Activated naive CD4-positive, alpha-beta T cell treated with anti-CD3 and anti-CD28 coated beads for 36 hours (primary cell): Measurements from ENCODE around the gene MTR. TPM values are rescaled to one million over a fixed set of nuclear protein-coding genes. Genes with fewer than 3 reads are reported as not detected.

Experiments used
- CTCF ChIA-PET: fragments of 350-600 bp; sonication (Branson Sonifier 250); formaldehyde crosslinking; loops from one replicate; lab custom pipeline; 2021; ENCODE audit warnings: antibody characterized with exemption; lab: Charles Lee
- DNase-seq: peaks from one replicate; pipeline ENCODE4 v3.0.0-alpha.2; 2020
- H3K27ac Mint-ChIP-seq: one replicate; pipeline ENCODE4 v1.8.0; 2021; ENCODE audit warnings: mild to moderate bottlenecking, mixed read lengths
- H3K27me3 Mint-ChIP-seq: one replicate; pipeline ENCODE4 v1.8.0; 2021; ENCODE audit warnings: low read depth, mixed read lengths
- H3K36me3 Mint-ChIP-seq: one replicate; pipeline ENCODE4 v1.8.0; 2021; ENCODE audit warnings: low read depth, mixed read lengths
- H3K4me1 Mint-ChIP-seq: one replicate; pipeline ENCODE4 v1.8.0; 2021; ENCODE audit warnings: low read depth, mixed read lengths
- H3K4me3 Mint-ChIP-seq: one replicate; pipeline ENCODE4 v1.8.0; 2021; ENCODE audit warnings: mild to moderate bottlenecking, moderate library complexity, mixed read lengths
- H3K9me3 Mint-ChIP-seq: one replicate; pipeline ENCODE4 v1.8.0; 2021; ENCODE audit warnings: mixed read lengths
- intact Hi-C: fragments of 100-400 bp; cut with micrococcal nuclease; formaldehyde crosslinking; loops from one replicate; pipeline ENCODE4 v1.15.1; 2023
- total RNA-seq, 2 experiments: library from RNA; stranded (reverse); gene quantifications; one replicate each; pipeline ENCODE4 v1.2.3, GENCODE V29; 2021

MTR gene
- total RNA-seq, 2 experiments from 2014 or later, result 55.3 to 57.6 TPM

DNA sequence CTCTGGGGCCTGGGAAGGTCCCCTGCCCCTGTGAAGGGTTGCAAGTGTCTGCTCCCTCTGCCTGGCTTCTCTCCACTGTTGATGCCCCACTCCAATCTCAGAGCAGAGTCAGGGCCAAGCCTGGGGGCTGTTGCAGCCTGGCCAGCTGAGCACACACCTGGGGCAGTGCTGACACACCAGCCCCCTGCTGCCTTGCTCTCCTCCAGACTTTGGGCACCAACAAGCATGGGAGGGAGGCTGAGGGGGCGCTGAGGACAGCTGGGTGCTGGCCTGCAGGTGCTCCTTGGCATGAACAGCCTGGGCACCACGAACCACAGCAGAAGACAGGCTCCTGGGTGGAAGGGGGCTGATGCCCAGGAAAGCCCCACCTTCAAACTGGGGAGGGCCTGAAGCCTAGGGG lies 9.6 kb upstream of the MTR start:
- DNase-seq, result no peak
- Mint-ChIP-seq H3K27ac (no peak overlapping the region), H3K9me3 (no peaks in the 10 kb centered on the region), H3K27me3 (peaks cover 4% of the 10 kb centered on the region), H3K36me3 (no peaks in the 10 kb centered on the region), H3K4me1 (no peaks in the 10 kb centered on the region), H3K4me3 (no peak overlapping the region)
- CTCF ChIA-PET, result interaction anchor here (1.6 kb wide), 1 partner anchor 26 kb away, joined by 5 read pairs; no protein-coding TSS in a partner anchor
- intact Hi-C loops, result no loop called here

GRCh38 chr1:236786453-236786852 lies 8.6 kb upstream of the MTR start:
- Mint-ChIP-seq H3K9me3 (no peaks in the 10 kb centered on the region), H3K36me3 (no peaks in the 10 kb centered on the region)
- no peak for DNase-seq

GRCh38 chr1:236794585-236795034 lies 482 bp upstream of the MTR start:
- Mint-ChIP-seq H3K4me3 (peak overlapping the region; percentile 80), H3K27me3 (no peaks in the 10 kb centered on the region), H3K9me3 (no peaks in the 10 kb centered on the region), H3K36me3 (no peaks in the 10 kb centered on the region), H3K27ac (peak overlapping the region; percentile 86), H3K4me1 (peaks cover 21% of the 10 kb centered on the region)
- CTCF ChIA-PET, result interaction anchor here (1.4 to 1.9 kb wide), 2 partner anchors 35 to 75 kb away, joined by 7 to 12 read pairs; no protein-coding TSS in a partner anchor
- intact Hi-C loops, result loop anchor here (1.0 to 10.0 kb wide), 10 partner anchors 35 to 1630 kb away; partner anchors contain the start of genes ACTN2, B3GALNT2, HEATR1 and LYST
- DNase-seq, result no peak

More at GRCh38 chr1:236786453-236786852, 8.6 kb upstream of the MTR start:
- CTCF ChIA-PET, result interaction anchor here (0.8 to 2.0 kb wide), 2 partner anchors 13 to 27 kb away, joined by 3 to 7 read pairs; no protein-coding TSS in a partner anchor
- no peak overlapping the region for H3K27ac Mint-ChIP-seq
- H3K27me3 Mint-ChIP-seq, result peaks cover 2% of the 10 kb centered on the region
- intact Hi-C loops, result no loop called here
- H3K4me3 Mint-ChIP-seq, result no peak overlapping the region
- no peaks in the 10 kb centered on the region for H3K4me1 Mint-ChIP-seq

DNA sequence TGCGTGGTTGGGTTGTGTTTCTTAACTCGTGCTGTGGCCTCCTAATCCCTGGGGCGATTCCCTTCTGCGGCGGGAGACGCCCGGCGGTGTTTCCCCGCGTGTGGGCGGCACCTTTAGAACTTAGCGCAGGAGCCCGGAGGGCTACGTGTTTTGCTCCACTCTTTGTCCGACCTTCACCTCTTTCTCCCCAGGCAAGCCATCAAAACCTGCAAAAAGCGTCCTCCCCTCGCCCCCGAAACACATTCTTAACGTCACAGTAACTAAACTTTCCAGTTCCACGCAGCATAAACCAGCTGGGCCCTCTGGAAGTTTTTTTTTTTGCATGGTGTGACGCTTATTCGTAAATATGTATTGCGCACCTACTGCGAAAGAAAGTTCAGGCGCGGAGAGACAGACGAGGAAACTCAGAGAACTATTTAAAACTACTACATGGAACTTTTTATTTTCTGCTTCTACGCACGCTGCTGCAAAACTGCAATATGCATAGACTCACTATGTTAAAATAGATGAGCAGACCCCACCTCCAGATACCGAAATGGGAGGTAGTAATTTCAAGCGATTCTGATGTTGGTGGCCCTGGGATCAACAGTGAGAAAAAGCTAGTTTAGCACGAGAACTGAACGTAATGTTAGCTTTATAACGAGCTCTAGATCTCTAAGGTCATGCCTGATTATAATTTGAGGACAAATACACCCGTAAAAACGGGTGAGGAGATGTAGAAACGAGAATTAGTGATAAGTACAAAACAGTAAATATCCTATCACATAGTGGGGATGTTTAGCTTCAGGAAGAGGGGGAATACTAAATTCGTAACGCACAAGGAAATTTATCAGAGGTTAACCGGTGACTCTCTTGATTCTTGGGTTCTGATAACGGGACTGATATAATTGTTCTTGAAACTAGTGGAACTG lies 920 bp downstream of the MTR start:
- CTCF ChIA-PET, result no interaction called here
- H3K4me1 Mint-ChIP-seq, result peaks cover 35% of the 10 kb centered on the region
- H3K9me3 Mint-ChIP-seq, result no peaks in the 10 kb centered on the region
- intact Hi-C loops, result loop anchor here (1.0 to 10.0 kb wide), 10 partner anchors 37 to 1631 kb away; partner anchors contain the start of genes ACTN2, B3GALNT2, HEATR1 and LYST
- H3K36me3 Mint-ChIP-seq, result peaks cover 2% of the 10 kb centered on the region
- DNase-seq, result peak; percentile 75
- no peaks in the 10 kb centered on the region for H3K27me3 Mint-ChIP-seq
- peak overlapping the region; percentile 86 for H3K27ac Mint-ChIP-seq
- H3K4me3 Mint-ChIP-seq, result peak overlapping the region; percentile 80

- Mint-ChIP-seq H3K27me3 (no peaks in the 10 kb centered on the region), H3K4me3 (no peak overlapping the region), H3K27ac (no peak overlapping the region), H3K9me3 (no peaks in the 10 kb centered on the region), H3K36me3 (peaks cover 19% of the 10 kb centered on the region), H3K4me1 (peaks cover 60% of the 10 kb centered on the region)
- CTCF ChIA-PET, result no interaction called here
- intact Hi-C loops, result loop anchor here (10.0 kb wide), 2 partner anchors 1294 to 1634 kb away; partner anchors contain the start of genes B3GALNT2 and RBM34
- no peak for DNase-seq
Measured at GRCh38 chr1:236799001-236799400, 3.9 kb downstream of the MTR start.

- no peak overlapping the region for H3K4me3 Mint-ChIP-seq
- peak overlapping the region; percentile 77 for H3K27ac Mint-ChIP-seq
- DNase-seq, result peak; percentile 40
- H3K4me1 Mint-ChIP-seq, result peaks cover 58% of the 10 kb centered on the region
- no peaks in the 10 kb centered on the region for H3K9me3 Mint-ChIP-seq
- H3K36me3 Mint-ChIP-seq, result peaks cover 23% of the 10 kb centered on the region
- no peaks in the 10 kb centered on the region for H3K27me3 Mint-ChIP-seq
- intact Hi-C loops, result loop anchor here (1.0 kb wide), 1 partner anchor 658 kb away; the partner anchor contains the start of gene GPR137B
- CTCF ChIA-PET, result interaction anchor here (0.9 to 1.6 kb wide), 4 partner anchors 13 to 762 kb away, joined by 3 to 4 read pairs (median 3); no protein-coding TSS in a partner anchor
Measured at GRCh38 chr1:236800002-236800620, 5.0 kb downstream of the MTR start.

DNA sequence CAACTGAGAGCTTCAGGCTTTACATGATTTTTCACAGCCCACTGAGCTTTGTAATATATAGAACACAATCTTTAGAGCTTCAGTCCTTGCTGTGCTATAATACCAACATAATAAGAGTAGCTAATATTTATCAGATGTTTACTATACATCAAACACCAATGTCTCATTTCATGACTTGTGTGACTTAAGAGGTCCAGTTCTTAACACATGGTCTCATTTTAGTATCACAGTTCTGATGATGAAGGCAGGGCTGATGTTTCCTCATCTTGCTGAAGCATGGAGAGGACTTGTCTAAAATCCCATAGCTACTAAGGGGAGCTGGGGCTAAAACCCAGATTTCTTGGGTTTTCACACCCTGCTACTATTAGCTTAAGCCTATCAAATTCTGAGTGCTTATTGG lies 5.5 kb downstream of the MTR start:
- CTCF ChIA-PET, result interaction anchor here (1.2 to 1.6 kb wide), 5 partner anchors 10 to 761 kb away, joined by 3 to 4 read pairs (median 4); no protein-coding TSS in a partner anchor
- intact Hi-C loops, result loop anchor here (1.0 kb wide), 1 partner anchor 658 kb away; the partner anchor contains the start of gene GPR137B
- Mint-ChIP-seq H3K4me1 (peaks cover 58% of the 10 kb centered on the region), H3K27ac (peak overlapping the region; percentile 77), H3K27me3 (no peaks in the 10 kb centered on the region), H3K9me3 (no peaks in the 10 kb centered on the region), H3K36me3 (peaks cover 24% of the 10 kb centered on the region), H3K4me3 (no peak overlapping the region)
- no peak for DNase-seq

- no peak overlapping the region for H3K4me3 Mint-ChIP-seq
- H3K27me3 Mint-ChIP-seq, result no peaks in the 10 kb centered on the region
- peaks cover 55% of the 10 kb centered on the region for H3K4me1 Mint-ChIP-seq
- intact Hi-C loops, result no loop called here
- peaks cover 27% of the 10 kb centered on the region for H3K36me3 Mint-ChIP-seq
- no peak for DNase-seq
- CTCF ChIA-PET, result interaction anchor here (0.9 kb wide), 1 partner anchor 42 kb away, joined by 3 read pairs; no protein-coding TSS in a partner anchor
- H3K27ac Mint-ChIP-seq, result peak overlapping the region; percentile 47
- H3K9me3 Mint-ChIP-seq, result no peaks in the 10 kb centered on the region
Measured at GRCh38 chr1:236802264-236802663, 7.2 kb downstream of the MTR start.

DNA sequence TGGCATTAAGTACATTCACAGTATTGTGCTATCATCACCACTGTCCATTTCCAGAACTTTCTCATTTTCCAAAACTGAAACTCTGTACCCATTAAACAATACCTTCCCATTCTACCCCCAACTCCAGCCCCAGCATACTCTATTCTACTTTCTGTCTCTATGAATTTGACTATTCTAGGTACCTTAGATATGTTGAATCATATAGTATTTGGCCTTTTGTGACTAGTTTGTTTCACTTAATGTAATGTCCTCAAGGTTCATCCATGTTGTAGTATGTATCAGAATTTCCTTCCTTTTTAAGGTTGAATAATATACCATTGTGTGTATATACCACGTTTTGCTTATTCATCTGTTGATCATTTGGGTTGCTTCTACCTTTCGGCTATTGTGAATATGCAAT lies 11.5 kb downstream of the MTR start:
- intact Hi-C loops, result no loop called here
- Mint-ChIP-seq H3K27me3 (no peaks in the 10 kb centered on the region), H3K4me1 (peaks cover 40% of the 10 kb centered on the region), H3K27ac (no peak overlapping the region), H3K36me3 (peaks cover 49% of the 10 kb centered on the region), H3K4me3 (no peak overlapping the region), H3K9me3 (no peaks in the 10 kb centered on the region)
- CTCF ChIA-PET, result no interaction called here
- no peak for DNase-seq

DNA sequence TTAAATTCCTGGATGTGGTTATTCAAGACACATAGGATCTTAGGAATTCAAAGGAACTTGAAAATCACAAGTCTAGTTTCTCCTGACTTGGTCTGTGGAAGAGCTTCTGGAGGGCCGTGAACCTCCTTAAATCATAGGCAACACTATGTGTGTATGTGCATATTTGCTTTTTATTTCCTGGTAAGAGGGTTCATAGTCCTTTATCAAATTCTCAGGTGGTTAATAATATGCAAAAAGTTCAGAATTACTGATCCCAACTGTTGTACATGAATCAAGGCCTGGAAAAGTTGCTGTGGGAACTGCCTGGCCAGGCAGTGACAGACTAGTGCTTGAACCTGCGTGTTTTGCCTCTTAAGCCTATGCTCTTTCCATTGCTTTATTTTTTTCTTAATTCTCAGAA lies 12.9 kb downstream of the MTR start:
- peaks cover 45% of the 10 kb centered on the region for H3K36me3 Mint-ChIP-seq

GRCh38 chr1:236808564-236809130 lies 13.6 kb downstream of the MTR start:
- no peak for DNase-seq
- H3K27ac Mint-ChIP-seq, result no peak overlapping the region
- no peaks in the 10 kb centered on the region for H3K27me3 Mint-ChIP-seq
- peaks cover 22% of the 10 kb centered on the region for H3K4me1 Mint-ChIP-seq
- intact Hi-C loops, result no loop called here
- H3K36me3 Mint-ChIP-seq, result peaks cover 42% of the 10 kb centered on the region
- no peak overlapping the region for H3K4me3 Mint-ChIP-seq
- CTCF ChIA-PET, result interaction anchor here (2.9 kb wide), 1 partner anchor 49 kb away, joined by 8 read pairs; no protein-coding TSS in a partner anchor
- H3K9me3 Mint-ChIP-seq, result no peaks in the 10 kb centered on the region

More for the DNA sequence above, 12.9 kb downstream of the MTR start:
- DNase-seq, result no peak
- Mint-ChIP-seq H3K4me1 (peaks cover 27% of the 10 kb centered on the region), H3K4me3 (no peak overlapping the region), H3K9me3 (no peaks in the 10 kb centered on the region), H3K27me3 (no peaks in the 10 kb centered on the region), H3K27ac (no peak overlapping the region)
- intact Hi-C loops, result no loop called here
- CTCF ChIA-PET, result interaction anchor here (2.9 kb wide), 1 partner anchor 49 kb away, joined by 8 read pairs; no protein-coding TSS in a partner anchor
